HFFc6 (cell line): Measurements from ENCODE around the gene HS1BP3. TPM values are rescaled to one million over a fixed set of nuclear protein-coding genes. Genes with fewer than 3 reads are reported as not detected.

Experiments used
- DNase-seq: peaks from one replicate; pipeline ENCODE4 v3.0.0-alpha.2; 2018
- H3K27ac Mint-ChIP-seq: 2 replicates; pipeline ENCODE4 v1.8.0; 2020; ENCODE audit warnings: mild to moderate bottlenecking, mixed read lengths
- H3K27me3 Mint-ChIP-seq: 2 replicates; pipeline ENCODE4 v1.8.0; 2021; ENCODE audit warnings: mild to moderate bottlenecking, moderate library complexity, mixed read lengths; ENCODE audit not compliant: insufficient read depth
- H3K36me3 Mint-ChIP-seq: 2 replicates; pipeline ENCODE4 v1.8.0; 2021; ENCODE audit warnings: low read depth, mixed read lengths
- H3K4me1 Mint-ChIP-seq: 2 replicates; pipeline ENCODE4 v1.8.0; 2020; ENCODE audit warnings: low read depth, mixed read lengths
- H3K4me3 Mint-ChIP-seq: 2 replicates; pipeline ENCODE4 v1.8.0; 2020; ENCODE audit warnings: mild to moderate bottlenecking, moderate library complexity, mixed read lengths
- H3K9me3 Mint-ChIP-seq: 2 replicates; pipeline ENCODE4 v1.8.0; 2020; ENCODE audit warnings: mild to moderate bottlenecking, mixed read lengths
- total RNA-seq, 6 experiments: library from RNA; stranded (reverse); fragmentation: NEBNext Ultra II Directional; extraction: Animal tissue kit (Norgen Biotek cat#: 25700); gene quantifications; 2 replicates in 1 of 6; 3 replicates in 5 of 6; pipeline ENCODE4 v1.2.3, GENCODE V29; 2021
- TF ChIP-seq, protein P1 (sequence below): fragments of 200-600 bp; sonication (generic); IDR thresholded peaks from 2 replicates; pipeline ENCODE4 v1.5.0; 2021; ENCODE audit warnings: antibody characterized with exemption, mild to moderate bottlenecking

Gene HS1BP3
- total RNA-seq, 6 experiments from 2014 or later: 12.7 to 17.3 (median 15.8) TPM

DNA sequence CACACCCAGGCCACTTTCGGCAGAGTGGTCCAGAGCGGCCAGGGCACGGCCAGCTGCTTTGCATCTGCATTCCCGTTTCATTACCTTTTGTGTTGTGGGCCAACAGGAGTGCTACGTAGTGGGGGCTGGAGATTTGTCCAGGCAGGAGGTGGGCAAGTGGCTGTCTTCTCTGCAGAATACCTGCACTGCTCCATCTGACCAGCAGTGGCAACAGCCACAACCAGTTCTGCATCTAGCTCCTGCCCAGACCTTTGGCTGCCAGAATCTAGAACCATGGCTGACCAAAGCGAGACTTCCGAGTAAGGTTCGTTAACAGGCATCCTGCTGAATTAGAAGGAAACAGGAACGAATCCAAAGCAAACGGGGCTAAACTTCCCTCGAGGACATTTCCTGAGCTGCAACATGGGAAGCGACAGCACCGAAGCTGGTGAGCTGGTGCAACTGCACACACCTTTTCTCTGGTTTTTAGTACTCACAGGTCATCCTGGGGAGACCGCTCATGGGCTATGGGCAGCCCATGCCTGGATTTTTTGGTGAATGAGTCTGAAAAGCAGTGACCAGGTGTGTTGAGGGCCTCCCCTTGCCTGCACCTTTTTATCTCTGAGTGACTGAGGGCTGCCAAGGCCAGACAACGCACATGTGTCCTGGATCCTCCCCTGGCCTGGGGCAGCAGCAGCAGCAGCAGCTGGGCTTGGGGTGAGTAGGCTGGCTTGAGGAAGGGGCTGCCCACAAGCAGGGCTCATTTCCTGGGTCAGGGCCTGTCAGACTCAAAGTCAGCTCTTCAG, 26.6 kb upstream of the HS1BP3 start:
- no peaks in the 10 kb centered on the region for H3K9me3 Mint-ChIP-seq
- TF ChIP-seq, protein P1, sequence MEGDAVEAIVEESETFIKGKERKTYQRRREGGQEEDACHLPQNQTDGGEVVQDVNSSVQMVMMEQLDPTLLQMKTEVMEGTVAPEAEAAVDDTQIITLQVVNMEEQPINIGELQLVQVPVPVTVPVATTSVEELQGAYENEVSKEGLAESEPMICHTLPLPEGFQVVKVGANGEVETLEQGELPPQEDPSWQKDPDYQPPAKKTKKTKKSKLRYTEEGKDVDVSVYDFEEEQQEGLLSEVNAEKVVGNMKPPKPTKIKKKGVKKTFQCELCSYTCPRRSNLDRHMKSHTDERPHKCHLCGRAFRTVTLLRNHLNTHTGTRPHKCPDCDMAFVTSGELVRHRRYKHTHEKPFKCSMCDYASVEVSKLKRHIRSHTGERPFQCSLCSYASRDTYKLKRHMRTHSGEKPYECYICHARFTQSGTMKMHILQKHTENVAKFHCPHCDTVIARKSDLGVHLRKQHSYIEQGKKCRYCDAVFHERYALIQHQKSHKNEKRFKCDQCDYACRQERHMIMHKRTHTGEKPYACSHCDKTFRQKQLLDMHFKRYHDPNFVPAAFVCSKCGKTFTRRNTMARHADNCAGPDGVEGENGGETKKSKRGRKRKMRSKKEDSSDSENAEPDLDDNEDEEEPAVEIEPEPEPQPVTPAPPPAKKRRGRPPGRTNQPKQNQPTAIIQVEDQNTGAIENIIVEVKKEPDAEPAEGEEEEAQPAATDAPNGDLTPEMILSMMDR: peak; percentile 59
- H3K36me3 Mint-ChIP-seq: no peaks in the 10 kb centered on the region
- H3K27ac Mint-ChIP-seq: no peak overlapping the region
- H3K4me3 Mint-ChIP-seq: no peak overlapping the region
- DNase-seq: no peak
- H3K27me3 Mint-ChIP-seq: peaks cover 5% of the 10 kb centered on the region
- H3K4me1 Mint-ChIP-seq: peaks cover 17% of the 10 kb centered on the region

DNA sequence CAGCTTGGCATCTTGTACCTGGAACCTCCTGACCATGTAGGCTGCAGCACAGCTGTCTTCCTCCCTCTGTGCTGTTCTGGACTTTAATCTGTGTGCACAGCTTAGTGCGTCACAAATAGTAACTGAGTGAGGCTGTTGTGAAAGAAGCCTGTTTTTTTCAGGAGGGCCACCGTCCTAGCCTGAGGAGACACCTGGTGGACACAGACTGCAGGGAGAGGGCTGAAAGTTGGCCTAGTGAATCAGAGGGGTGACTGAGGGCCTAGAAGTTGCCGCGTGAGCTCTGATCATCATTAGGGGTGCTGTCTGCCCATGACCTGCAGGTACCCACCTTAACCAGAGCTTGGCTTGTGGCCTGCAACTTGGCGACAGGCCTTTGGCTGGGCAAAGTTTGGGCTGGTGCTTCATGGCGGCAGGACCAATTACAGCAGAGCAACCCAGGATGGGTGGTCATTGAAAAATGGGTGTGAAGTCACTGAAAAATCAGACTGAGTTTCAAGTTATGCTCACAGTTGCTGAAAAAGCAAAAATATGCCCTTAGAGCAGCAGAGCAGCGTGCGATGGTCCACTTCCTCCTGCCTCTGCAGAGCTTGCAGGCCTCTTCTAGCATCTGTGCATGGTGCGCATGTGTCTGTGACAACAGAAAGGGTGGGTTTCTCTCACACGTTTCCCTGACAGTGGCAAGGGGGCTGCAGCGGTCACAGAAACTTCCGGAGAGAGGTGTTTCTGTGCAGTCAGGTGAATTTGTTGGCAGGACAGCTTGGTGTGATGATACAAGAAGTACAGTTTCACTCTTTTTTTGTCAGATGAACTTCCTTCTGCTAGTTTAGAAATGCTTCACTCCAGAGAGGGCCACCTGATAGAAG, 25.7 kb upstream of the HS1BP3 start:
- Mint-ChIP-seq H3K36me3 (no peaks in the 10 kb centered on the region), H3K4me1 (peaks cover 17% of the 10 kb centered on the region), H3K27me3 (peaks cover 7% of the 10 kb centered on the region), H3K9me3 (no peaks in the 10 kb centered on the region), H3K4me3 (no peak overlapping the region), H3K27ac (no peak overlapping the region)
- DNase-seq: no peak
- TF ChIP-seq, protein P1: no peak

DNA sequence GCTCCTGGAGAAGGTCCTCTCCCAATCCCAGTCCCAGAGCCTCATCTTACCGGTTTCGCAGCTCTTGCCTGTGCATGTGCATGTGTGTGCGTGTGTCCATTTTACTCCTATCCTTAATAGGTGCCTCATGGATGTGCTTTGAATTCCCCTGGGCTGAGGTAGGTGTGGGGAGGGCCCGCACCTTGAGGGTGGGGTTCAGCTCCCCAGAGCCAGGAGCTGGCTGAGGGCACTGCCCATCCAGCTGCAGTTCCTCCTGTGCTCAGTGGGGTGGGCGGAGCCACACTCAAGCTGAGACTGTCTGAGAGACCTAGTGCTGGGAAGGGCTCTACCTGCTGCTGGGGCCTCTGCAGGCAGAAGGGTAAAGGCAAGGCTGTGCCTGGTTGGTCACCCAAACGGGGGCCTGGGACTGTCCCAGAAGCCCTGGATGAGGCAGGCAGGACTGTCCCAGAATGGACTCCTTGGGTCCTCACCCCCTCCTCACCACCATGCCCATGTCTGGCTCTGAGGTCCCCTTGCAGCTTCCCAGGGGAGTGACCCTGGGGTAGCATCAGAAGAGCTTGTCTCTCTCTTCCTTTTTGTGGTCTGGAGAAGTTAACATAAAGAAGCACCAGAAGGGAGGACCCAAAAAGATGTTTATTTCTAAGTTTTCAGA, 24.9 kb upstream of the HS1BP3 start:
- peak overlapping the region; percentile 60; the same call in 1 of the 2 replicates for H3K27ac Mint-ChIP-seq
- TF ChIP-seq, protein P1: no peak
- peaks cover 7% of the 10 kb centered on the region for H3K27me3 Mint-ChIP-seq
- peak overlapping the region; percentile 25 for H3K4me3 Mint-ChIP-seq
- no peak for DNase-seq
- H3K9me3 Mint-ChIP-seq: no peaks in the 10 kb centered on the region
- peaks cover 17% of the 10 kb centered on the region for H3K4me1 Mint-ChIP-seq
- no peaks in the 10 kb centered on the region for H3K36me3 Mint-ChIP-seq

DNA sequence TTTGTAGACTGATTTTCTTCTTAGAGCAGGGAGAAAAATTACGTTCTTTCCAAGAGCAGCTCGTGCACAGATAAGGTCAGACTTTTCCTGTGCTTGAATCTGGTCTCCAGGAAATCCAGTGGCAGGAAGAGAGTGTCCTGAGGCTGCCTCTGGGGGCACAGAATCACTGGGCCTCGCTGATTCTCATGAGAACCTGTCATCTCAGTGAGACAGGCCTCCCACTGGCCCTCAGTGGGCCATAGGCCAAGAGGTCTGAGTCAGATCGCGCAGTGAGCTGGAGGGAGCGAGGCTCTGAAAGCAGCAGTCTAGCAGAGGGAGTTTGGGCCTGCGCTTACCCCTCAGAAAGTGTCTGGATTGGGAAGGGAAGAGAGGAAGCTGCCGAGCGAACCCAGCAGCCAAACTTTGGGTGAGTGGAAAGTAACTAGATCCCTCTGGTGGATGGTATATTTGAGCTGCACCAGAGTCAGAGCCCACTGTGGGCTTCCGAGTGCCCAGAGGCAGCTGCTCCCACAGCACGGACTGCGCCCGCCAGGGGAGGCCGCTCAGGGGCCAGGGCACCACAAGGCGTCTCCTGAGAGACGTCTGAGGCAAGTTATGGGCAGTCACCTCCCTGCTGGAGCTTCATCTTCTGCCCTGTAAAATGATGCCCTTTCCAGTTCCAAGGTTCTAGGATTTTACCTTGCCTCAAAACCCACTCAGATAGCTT, 24.2 kb upstream of the HS1BP3 start:
- Mint-ChIP-seq H3K9me3 (no peaks in the 10 kb centered on the region), H3K27ac (peak overlapping the region; percentile 60), H3K4me3 (peak overlapping the region; percentile 25; the same call in 1 of the 2 replicates), H3K4me1 (peaks cover 17% of the 10 kb centered on the region), H3K27me3 (peaks cover 7% of the 10 kb centered on the region), H3K36me3 (no peaks in the 10 kb centered on the region)
- DNase-seq: peak; percentile 66
- TF ChIP-seq, protein P1: 0 out of 2 replicates have a peak, but pooled peaks have one; percentile 20
